HUES6 (cell line): ENCODE measurements around the gene BTBD9.

ENCODE experiments used
- H3K27ac ChIP-seq: 2 replicates; pipeline ENCODE4 v1.7.0; 2013; ENCODE audit warnings: low read depth, mild to moderate bottlenecking, low read length, inconsistent platforms
- H3K27me3 ChIP-seq: 2 replicates; pipeline ENCODE4 v1.6.1; 2013; ENCODE audit warnings: low read length; ENCODE audit not compliant: control insufficient read depth, insufficient read depth
- H3K36me3 ChIP-seq: 2 replicates; pipeline ENCODE4 v1.6.1; 2013; ENCODE audit warnings: low read length; ENCODE audit not compliant: control insufficient read depth, insufficient read depth
- H3K4me1 ChIP-seq: 2 replicates; pipeline ENCODE4 v1.6.1; 2013; ENCODE audit warnings: low read length; ENCODE audit not compliant: control insufficient read depth, insufficient read depth
- H3K4me3 ChIP-seq: 2 replicates; pipeline ENCODE4 v1.5.1; 2013; ENCODE audit warnings: low read depth, low read length
- H3K9ac ChIP-seq: one replicate; pipeline ENCODE4 v1.6.1; 2013; ENCODE audit warnings: mild to moderate bottlenecking, low read length
- H3K9me3 ChIP-seq: 2 replicates; pipeline ENCODE4 v1.6.1; 2013; ENCODE audit warnings: low read depth, low read length; ENCODE audit not compliant: control insufficient read depth, insufficient read depth

Gene BTBD9

DNA sequence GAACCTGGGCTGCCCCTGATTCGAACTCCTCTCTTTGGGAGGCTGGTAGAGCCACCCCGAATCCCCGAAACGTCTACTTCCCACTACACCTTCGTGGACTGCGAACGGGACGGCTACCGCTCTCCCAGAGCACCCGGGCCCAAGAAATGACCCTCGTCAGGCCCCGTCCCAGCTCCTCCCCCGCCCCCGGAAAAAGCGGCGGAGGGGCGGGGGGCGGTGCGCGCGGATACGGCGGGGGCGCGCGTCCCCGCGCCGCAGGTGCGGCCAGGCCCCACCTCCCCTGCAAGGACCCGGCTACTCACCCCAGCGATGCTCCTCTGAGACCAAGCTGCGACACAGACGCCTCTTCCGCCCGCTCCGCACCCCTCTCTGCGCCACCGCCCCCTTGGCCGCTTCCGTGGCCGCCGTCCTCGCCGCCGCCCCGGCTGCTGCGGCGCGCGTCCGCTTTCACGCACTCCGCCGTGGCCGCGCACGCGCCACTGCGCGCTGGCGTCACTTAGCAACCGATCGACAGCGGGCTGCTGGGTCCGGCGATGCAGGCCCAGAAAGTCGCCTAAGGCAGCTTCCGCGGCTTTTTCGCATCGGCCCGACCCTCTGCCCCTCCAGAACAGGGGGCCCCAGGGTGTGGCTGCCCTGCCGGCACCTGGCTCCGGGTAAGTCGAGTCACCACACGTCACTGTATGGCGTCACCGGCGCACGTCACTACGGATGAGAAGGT lies at the start of gene BTBD9:
TSS of gene BTBD9 (minus strand) at position 432 of the 718 bp plus-strand sequence.
- H3K4me1 ChIP-seq: peaks cover 11% of the 10 kb centered on the region
- H3K9me3 ChIP-seq: no peaks in the 10 kb centered on the region
- peak within 1 kb of the TSS; percentile 81 for H3K9ac ChIP-seq
- peak within 1 kb of the TSS; percentile 78 for H3K27ac ChIP-seq
- peak within 1 kb of the TSS; percentile 93 for H3K4me3 ChIP-seq
- H3K36me3 ChIP-seq: no peaks in the 10 kb centered on the region
- H3K27me3 ChIP-seq: peaks cover 9% of the 10 kb centered on the region; the same call in 1 of the 2 replicates

DNA sequence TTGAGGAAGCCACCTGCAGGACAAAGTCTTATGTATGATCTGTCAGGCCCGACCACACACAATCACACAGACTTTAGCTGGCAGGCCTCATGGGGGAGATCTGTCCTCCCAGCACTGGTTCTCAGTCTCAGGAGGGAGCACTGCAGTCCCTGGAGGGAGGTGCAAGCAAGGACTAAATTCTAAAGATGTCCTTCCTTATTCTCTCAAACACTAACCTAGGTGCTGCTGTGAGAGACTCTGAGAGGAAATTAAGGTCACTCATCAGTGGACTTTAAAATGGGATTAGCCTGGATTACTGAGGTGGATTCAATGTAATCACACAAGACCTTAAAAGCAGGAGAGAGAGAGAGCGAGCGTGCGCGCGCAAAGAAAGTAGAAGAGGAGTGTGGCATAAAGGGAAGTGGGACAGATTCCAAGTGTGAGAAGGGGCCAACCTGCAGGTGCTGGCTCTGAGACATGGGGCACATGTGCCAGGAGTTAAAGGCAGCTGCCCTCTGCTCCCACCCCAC lies 48.9 kb upstream of the BTBD9 start:
- H3K4me1 ChIP-seq: peaks cover 5% of the 10 kb centered on the region; the same call in 1 of the 2 replicates
- H3K27me3 ChIP-seq: no peaks in the 10 kb centered on the region
- H3K27ac ChIP-seq: no peak overlapping the region
- no peak overlapping the region for H3K9ac ChIP-seq
- no peaks in the 10 kb centered on the region for H3K9me3 ChIP-seq
- no peak overlapping the region for H3K4me3 ChIP-seq
- peaks cover 32% of the 10 kb centered on the region for H3K36me3 ChIP-seq

DNA sequence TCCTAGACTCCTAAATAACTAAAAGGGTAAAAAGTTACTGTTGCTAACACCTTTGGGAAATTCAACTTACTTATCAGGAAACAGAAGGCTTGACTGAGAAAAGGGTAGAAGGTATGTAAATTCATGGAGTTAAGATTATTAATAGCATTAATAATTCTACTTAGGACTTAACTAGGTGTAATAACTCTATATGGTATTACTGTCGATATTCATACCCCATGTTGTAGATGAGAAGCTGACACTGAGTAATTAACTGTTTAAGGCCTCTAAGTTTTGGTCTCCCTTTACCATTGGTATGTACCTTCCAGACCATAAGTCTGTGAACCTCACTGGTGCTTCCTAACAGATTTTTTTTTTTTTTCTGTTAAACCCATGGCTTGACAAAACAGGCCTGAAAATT lies 47.8 kb upstream of the BTBD9 start:
- no peaks in the 10 kb centered on the region for H3K27me3 ChIP-seq
- H3K36me3 ChIP-seq: peaks cover 41% of the 10 kb centered on the region
- H3K27ac ChIP-seq: no peak overlapping the region

DNA sequence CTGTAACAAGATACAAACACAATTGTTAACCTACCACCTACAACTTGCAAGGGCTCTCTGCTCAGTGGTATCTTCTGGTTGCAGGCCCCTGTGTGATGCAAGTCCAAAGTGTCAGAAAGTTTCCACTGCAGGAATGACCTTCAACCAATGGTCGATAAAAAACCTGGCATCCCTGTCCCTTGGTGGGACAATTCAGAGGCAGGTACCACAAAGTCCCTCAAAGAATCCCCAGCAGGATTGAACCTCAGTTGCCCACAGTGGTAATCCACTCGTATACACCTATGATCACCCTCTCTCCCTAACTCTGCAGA lies 47.3 kb upstream of the BTBD9 start:
- H3K4me1 ChIP-seq: peaks cover 5% of the 10 kb centered on the region; the same call in 1 of the 2 replicates
- no peaks in the 10 kb centered on the region for H3K27me3 ChIP-seq
- no peak overlapping the region for H3K27ac ChIP-seq
- H3K9ac ChIP-seq: no peak overlapping the region
- H3K36me3 ChIP-seq: peaks cover 47% of the 10 kb centered on the region
- H3K4me3 ChIP-seq: no peak overlapping the region
- H3K9me3 ChIP-seq: no peaks in the 10 kb centered on the region

More for the DNA sequence above, 47.8 kb upstream of the BTBD9 start:
- H3K9ac ChIP-seq: no peak overlapping the region
- peaks cover 5% of the 10 kb centered on the region; the same call in 1 of the 2 replicates for H3K4me1 ChIP-seq
- H3K9me3 ChIP-seq: no peaks in the 10 kb centered on the region
- no peak overlapping the region for H3K4me3 ChIP-seq

DNA sequence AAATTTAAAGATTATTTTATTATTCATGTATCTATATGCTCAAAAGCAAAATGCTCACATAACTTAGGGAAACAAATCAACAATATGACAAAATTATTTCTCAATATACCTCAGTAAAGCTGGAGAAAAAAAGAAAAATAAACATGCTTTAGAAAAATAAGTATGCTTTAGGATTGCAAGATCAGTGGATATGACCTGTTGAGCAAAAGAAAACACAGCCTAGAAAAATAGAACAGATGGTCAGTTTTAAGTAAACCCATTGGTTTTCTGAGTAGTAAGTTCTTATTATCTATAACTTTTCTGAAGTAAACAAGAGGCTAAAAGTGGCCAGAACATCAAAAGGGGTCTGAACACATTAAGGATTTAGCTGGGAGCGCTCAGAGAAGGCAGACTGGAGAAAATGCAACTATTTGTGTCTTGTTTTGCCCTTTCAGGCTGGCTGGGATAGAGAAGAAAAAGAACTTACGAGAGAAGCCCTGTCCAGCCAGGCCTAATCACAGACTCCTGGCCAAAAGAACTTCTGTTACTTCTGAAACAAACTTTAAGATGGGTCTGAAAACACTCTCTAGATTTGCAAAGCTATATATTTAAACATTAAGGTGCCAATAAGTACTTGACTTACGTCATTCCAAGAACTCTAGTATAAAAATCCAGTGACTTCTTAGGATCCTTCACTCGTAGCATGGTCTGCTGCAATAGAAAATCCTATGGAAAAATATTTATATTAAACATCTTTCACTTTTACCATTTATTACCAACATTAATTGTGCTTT lies 46.7 kb upstream of the BTBD9 start:
- no peak overlapping the region for H3K4me3 ChIP-seq
- no peak overlapping the region for H3K9ac ChIP-seq
- peaks cover 5% of the 10 kb centered on the region; the same call in 1 of the 2 replicates for H3K4me1 ChIP-seq
- H3K36me3 ChIP-seq: peaks cover 52% of the 10 kb centered on the region
- H3K27ac ChIP-seq: no peak overlapping the region
- H3K9me3 ChIP-seq: no peaks in the 10 kb centered on the region
- no peaks in the 10 kb centered on the region for H3K27me3 ChIP-seq

DNA sequence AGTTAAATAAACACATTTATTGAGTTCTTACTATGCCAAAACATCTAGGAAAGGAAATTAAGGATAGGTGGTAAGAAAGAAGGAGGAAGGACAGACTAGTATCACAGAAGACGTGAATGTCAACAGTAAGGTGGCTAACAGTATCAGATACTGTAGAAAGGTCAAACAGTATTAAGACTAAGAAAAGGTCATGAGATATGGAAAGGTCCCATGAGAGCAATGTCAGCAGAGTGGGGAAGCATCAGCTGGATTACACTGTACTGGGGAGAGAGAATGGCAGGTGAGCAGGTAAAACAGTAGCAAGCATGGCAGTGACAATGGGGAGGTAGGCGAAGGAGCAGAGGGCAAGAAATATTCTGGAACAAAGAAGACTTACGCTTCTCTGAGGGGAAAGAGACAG lies 45.2 kb upstream of the BTBD9 start:
- no peaks in the 10 kb centered on the region for H3K27me3 ChIP-seq
- H3K4me1 ChIP-seq: peaks cover 5% of the 10 kb centered on the region; the same call in 1 of the 2 replicates
- H3K9me3 ChIP-seq: no peaks in the 10 kb centered on the region
- no peak overlapping the region for H3K27ac ChIP-seq
- peaks cover 62% of the 10 kb centered on the region for H3K36me3 ChIP-seq
- H3K9ac ChIP-seq: no peak overlapping the region
- H3K4me3 ChIP-seq: no peak overlapping the region

DNA sequence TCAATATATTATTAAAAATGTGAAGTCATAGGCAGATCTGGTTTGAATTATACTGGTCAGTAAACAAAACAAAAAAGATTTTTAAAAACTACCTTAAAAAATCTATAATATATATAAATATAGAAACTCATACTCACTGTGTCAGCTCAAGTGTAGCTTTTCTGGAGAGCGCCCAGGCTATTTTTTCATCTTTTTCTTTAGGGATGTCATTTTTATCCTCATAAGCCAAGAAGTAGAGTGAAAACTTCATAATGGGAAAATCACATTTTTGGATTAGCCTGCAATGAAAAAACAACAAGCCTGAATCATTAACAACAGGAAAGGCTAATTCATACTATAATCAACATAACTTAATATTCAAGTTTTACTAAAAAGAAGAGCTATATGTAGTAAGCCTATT lies 44.5 kb upstream of the BTBD9 start:
- Histone ChIP-seq H3K9ac (no peak overlapping the region), H3K4me1 (peaks cover 5% of the 10 kb centered on the region; the same call in 1 of the 2 replicates), H3K9me3 (no peaks in the 10 kb centered on the region), H3K27me3 (no peaks in the 10 kb centered on the region), H3K27ac (no peak overlapping the region), H3K36me3 (peaks cover 68% of the 10 kb centered on the region), H3K4me3 (no peak overlapping the region)

DNA sequence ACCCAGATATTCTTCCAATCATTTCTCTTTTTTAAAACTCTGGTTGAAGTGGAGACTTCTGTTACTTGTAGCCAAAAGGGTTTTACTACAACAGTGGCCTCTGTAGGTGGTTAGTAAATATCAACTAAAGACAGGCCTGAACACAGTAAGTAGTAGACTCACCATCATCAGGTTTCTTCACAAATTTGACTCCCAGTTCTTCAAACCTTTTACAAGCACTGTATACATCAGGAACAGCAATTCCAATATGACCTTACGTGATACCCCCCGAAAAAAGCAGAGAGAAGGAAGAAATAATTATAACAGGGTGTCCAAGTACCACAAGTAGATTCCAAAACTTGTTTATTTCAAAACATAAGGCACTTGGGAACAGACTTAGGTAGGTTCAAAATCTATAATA lies 42.1 kb upstream of the BTBD9 start:
- no peak overlapping the region for H3K9ac ChIP-seq
- H3K27ac ChIP-seq: no peak overlapping the region
- H3K4me1 ChIP-seq: no peaks in the 10 kb centered on the region
- H3K9me3 ChIP-seq: no peaks in the 10 kb centered on the region
- no peaks in the 10 kb centered on the region for H3K27me3 ChIP-seq
- peaks cover 86% of the 10 kb centered on the region for H3K36me3 ChIP-seq
- no peak overlapping the region for H3K4me3 ChIP-seq

DNA sequence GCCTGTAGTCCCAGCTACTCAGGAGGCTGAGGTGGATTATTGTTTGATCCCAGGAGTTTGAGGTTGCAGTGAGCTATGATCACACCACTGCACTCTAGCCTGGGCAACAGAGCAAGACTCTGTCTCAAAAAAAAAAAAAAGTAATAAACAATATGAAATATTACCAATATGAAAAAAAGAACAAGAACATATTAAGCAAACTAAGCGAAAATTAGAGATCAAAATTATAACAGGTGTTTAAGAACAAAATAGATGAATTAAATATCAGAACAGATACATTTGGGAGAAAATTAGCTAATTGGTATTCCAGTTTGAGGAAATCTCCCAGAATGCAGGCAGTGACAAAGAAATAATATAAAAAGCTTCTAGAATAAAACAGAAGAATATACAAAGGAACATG lies 39.9 kb upstream of the BTBD9 start:
- H3K9ac ChIP-seq: no peak overlapping the region
- H3K4me1 ChIP-seq: no peaks in the 10 kb centered on the region
- no peak overlapping the region for H3K4me3 ChIP-seq
- H3K27ac ChIP-seq: no peak overlapping the region
- peaks cover 87% of the 10 kb centered on the region for H3K36me3 ChIP-seq
- no peaks in the 10 kb centered on the region for H3K9me3 ChIP-seq
- H3K27me3 ChIP-seq: no peaks in the 10 kb centered on the region

DNA sequence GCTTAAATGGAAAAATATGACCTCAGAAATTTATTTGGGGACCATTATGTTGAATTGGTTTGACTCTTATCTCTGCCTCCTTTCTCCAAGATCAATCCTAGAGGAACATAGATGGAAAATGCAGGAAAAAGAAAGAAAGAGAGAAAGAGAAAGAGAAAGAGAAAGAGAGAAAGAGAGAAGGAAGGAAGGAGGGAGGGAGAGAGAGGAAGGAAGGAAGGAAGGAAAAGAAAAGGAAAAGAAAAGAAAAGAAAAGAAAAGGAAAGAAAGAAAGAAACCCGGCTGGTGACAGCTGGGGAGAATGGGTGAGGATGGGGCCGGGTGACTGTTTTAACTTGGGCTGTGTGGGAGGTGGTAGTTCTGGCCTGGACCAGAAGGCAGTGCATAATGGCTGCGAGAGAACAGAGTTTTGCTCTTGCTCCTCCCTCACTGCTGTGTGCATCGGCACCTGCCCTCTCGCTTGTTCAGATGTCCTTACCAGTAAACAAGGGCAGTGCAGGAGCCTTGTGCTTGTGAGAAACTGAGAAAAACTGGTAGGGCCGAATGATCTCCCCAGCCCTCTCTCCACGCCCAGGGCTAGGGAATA lies 38.5 kb upstream of the BTBD9 start:
- H3K4me1 ChIP-seq: no peaks in the 10 kb centered on the region
- peaks cover 79% of the 10 kb centered on the region for H3K36me3 ChIP-seq
- H3K27me3 ChIP-seq: no peaks in the 10 kb centered on the region
- H3K9ac ChIP-seq: no peak overlapping the region
- H3K4me3 ChIP-seq: no peak overlapping the region
- H3K9me3 ChIP-seq: no peaks in the 10 kb centered on the region
- no peak overlapping the region for H3K27ac ChIP-seq
